HCT116 (cell line): Measurements from ENCODE around the gene KDELR1.
"Not testable (repeated sequence)": the region's sequence is repeated elsewhere in the genome, so short reads cannot be mapped to it uniquely, and the experiment has no call there.

Experiments
- CBX3 ChIP-seq: IDR thresholded peaks from 2 replicates; pipeline ENCODE4 v1.6.1; 2012; ENCODE audit warnings: low read depth
- CEBPB ChIP-seq: IDR thresholded peaks from 2 replicates; pipeline ENCODE4 v1.6.1; 2012; ENCODE audit warnings: low read depth
- EZH2 ChIP-seq: fragments of 200-600 bp; sonication (generic); IDR thresholded peaks from 2 replicates; pipeline ENCODE4 v1.6.1; 2017; ENCODE audit warnings: antibody characterized with exemption, mixed run types
- EZH2phosphoT487 ChIP-seq: fragments of 200-600 bp; IDR thresholded peaks from 2 replicates; pipeline ENCODE4 v1.6.1; 2018; ENCODE audit warnings: antibody characterized with exemption, borderline replicate concordance
- FOSL1 ChIP-seq: IDR thresholded peaks from 2 replicates; pipeline ENCODE4 v1.6.1; 2012; ENCODE audit warnings: low read depth
- POLR2A ChIP-seq: IDR thresholded peaks from 2 replicates; pipeline ENCODE4 v1.7.0; 2011; ENCODE audit warnings: borderline replicate concordance; ENCODE audit not compliant: insufficient read depth, insufficient read length; ENCODE audit errors: extremely low read depth
- POLR2AphosphoS5 ChIP-seq: IDR thresholded peaks from 2 replicates; pipeline ENCODE4 v1.6.1; 2011; ENCODE audit warnings: mild to moderate bottlenecking, low read depth, low read length, moderate library complexity
- RAD21 ChIP-seq: IDR thresholded peaks from 2 replicates; pipeline ENCODE4 v1.6.1; 2012; ENCODE audit warnings: low read depth, mild to moderate bottlenecking
- SRF ChIP-seq: IDR thresholded peaks from 2 replicates; pipeline ENCODE4 v1.6.1; 2012; ENCODE audit warnings: low read depth
- TCF7L2 ChIP-seq: IDR thresholded peaks from 2 replicates; pipeline ENCODE4 v1.7.0; 2011; ENCODE audit warnings: borderline replicate concordance, inconsistent platforms; ENCODE audit not compliant: insufficient read depth, insufficient read length; ENCODE audit errors: extremely low read depth
- YY1 ChIP-seq: IDR thresholded peaks from 2 replicates; pipeline ENCODE4 v1.6.1; 2011; ENCODE audit warnings: low read length, low read depth, moderate library complexity, mild to moderate bottlenecking; ENCODE audit not compliant: insufficient replicate concordance; ENCODE audit errors: extremely low read depth
- ZNF274 ChIP-seq: fragments of 200-500 bp; sonication (Bioruptor generic); IDR thresholded peaks from 2 replicates; pipeline ENCODE4 v1.6.1; 2014; ENCODE audit warnings: mild to moderate bottlenecking, low read depth, low read length, inconsistent platforms
- TF ChIP-seq, protein P1 (sequence below), 3 experiments: fragments of 200-600 bp in 1 of 3; sonication (generic) in 1 of 3; IDR thresholded peaks in 2 of 3; conservative IDR thresholded peaks in 1 of 3; 2 replicates each; pipeline ENCODE4 v1.5.1; 2012 to 2017; ENCODE audit warnings: low read depth in 2 of 3, low read length in 2 of 3, antibody characterized with exemption in 1 of 3, borderline replicate concordance in 1 of 3, control low read depth in 1 of 3, mild to moderate bottlenecking in 1 of 3, mixed read lengths in 1 of 3, mixed run types in 1 of 3, moderate library complexity in 1 of 3; ENCODE audit not compliant: insufficient read depth in 1 of 3
- TF ChIP-seq, protein P2 (sequence below): IDR thresholded peaks from 2 replicates; pipeline ENCODE4 v1.6.1; 2011; ENCODE audit warnings: mild to moderate bottlenecking, low read length, moderate library complexity; ENCODE audit not compliant: insufficient replicate concordance; ENCODE audit errors: extremely low read depth

DNA sequence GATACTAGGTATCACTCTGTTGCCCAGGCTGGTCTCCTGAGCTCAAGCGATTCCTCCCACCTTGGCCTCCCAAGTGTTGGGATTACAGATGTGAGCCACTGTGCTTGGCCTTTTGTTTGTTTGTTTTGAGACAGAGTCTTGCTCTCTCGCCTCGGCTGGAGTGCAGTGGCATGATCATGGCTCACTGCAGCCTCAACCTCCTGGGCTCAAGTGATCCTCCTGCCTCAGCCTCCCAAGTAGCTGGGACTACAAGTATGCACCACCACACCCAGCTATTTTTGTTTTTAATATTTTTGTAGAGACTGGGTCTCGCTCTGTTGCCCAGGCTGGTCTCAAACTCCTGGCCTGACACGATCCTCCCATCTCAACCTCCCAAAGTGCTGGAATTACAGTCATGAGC, 19.6 kb downstream of the KDELR1 start:
- not testable (repeated sequence) for TF ChIP-seq EZH2phosphoT487, FOSL1, POLR2AphosphoS5, ZNF274, SRF, RAD21, POLR2A, CBX3, EZH2, TCF7L2, YY1, CEBPB
- TF ChIP-seq, protein P1, sequence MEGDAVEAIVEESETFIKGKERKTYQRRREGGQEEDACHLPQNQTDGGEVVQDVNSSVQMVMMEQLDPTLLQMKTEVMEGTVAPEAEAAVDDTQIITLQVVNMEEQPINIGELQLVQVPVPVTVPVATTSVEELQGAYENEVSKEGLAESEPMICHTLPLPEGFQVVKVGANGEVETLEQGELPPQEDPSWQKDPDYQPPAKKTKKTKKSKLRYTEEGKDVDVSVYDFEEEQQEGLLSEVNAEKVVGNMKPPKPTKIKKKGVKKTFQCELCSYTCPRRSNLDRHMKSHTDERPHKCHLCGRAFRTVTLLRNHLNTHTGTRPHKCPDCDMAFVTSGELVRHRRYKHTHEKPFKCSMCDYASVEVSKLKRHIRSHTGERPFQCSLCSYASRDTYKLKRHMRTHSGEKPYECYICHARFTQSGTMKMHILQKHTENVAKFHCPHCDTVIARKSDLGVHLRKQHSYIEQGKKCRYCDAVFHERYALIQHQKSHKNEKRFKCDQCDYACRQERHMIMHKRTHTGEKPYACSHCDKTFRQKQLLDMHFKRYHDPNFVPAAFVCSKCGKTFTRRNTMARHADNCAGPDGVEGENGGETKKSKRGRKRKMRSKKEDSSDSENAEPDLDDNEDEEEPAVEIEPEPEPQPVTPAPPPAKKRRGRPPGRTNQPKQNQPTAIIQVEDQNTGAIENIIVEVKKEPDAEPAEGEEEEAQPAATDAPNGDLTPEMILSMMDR (IDR thresholded peaks at IDR 0.05 in 2 of 3, conservative IDR thresholded peaks at IDR 0.05 in 1 of 3; ENCODE audit: borderline replicate concordance in 1 of 3, insufficient read depth in 1 of 3, low read depth in 2 of 3, low read length in 2 of 3) = not testable (repeated sequence)
- TF ChIP-seq, protein P2, sequence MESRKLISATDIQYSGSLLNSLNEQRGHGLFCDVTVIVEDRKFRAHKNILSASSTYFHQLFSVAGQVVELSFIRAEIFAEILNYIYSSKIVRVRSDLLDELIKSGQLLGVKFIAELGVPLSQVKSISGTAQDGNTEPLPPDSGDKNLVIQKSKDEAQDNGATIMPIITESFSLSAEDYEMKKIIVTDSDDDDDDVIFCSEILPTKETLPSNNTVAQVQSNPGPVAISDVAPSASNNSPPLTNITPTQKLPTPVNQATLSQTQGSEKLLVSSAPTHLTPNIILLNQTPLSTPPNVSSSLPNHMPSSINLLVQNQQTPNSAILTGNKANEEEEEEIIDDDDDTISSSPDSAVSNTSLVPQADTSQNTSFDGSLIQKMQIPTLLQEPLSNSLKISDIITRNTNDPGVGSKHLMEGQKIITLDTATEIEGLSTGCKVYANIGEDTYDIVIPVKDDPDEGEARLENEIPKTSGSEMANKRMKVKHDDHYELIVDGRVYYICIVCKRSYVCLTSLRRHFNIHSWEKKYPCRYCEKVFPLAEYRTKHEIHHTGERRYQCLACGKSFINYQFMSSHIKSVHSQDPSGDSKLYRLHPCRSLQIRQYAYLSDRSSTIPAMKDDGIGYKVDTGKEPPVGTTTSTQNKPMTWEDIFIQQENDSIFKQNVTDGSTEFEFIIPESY = not testable (repeated sequence)
